Vagina (tissue), 2 donors: ENCODE results near the gene TSPAN9.

Experiments used
- CTCF ChIP-seq, 3 experiments: fragments of 450-650 bp in 2 of 3; fragments of 200-600 bp in 1 of 3; sonication (generic) in 1 of 3; IDR thresholded peaks; one replicate each; pipeline ENCODE4 v1.5.1; 2017 to 2019; ENCODE audit warnings: antibody characterized with exemption in 3 of 3, mild to moderate bottlenecking in 2 of 3, moderate library complexity in 2 of 3
- POLR2A ChIP-seq, 2 donors: fragments of 450-650 bp; IDR thresholded peaks; one replicate each; pipeline ENCODE4 v1.6.1; 2017; ENCODE audit warnings: antibody characterized with exemption in 2 of 2, mild to moderate bottlenecking in 2 of 2, moderate library complexity in 2 of 2

- no peak for TF ChIP-seq CTCF (IDR thresholded peaks at IDR 0.05)
- no peak for TF ChIP-seq POLR2A (IDR thresholded peaks at IDR 0.05)
Measured at GRCh38 chr12:3200814-3201233, 123.6 kb downstream of the TSPAN9 start.
